A673 (cell line): ENCODE measurements around the gene SUMF1.

Experiments
- CTCF ChIP-seq: fragments of 300-800, 200-600 bp; sonication (generic); conservative IDR thresholded peaks from 2 replicates; pipeline ENCODE4 v1.5.1; 2017; ENCODE audit warnings: low read depth, mild to moderate bottlenecking, antibody characterized with exemption, low read length, moderate library complexity, mixed read lengths
- EZH2 ChIP-seq: fragments of 200-600 bp; sonication (generic); IDR thresholded peaks from 2 replicates; pipeline ENCODE4 v1.6.1; 2017; ENCODE audit warnings: borderline replicate concordance, low read depth, mild to moderate bottlenecking, mixed read lengths, antibody characterized with exemption, low read length; ENCODE audit not compliant: poor library complexity, severe bottlenecking

- TF ChIP-seq CTCF: no peak
- TF ChIP-seq EZH2: no peak
Observed at GRCh38 chr3:4501437-4501836, 34.4 kb upstream of the SUMF1 start.
